Measurements from ENCODE around the gene CLCN6.
A peak's percentile ranks its signal among the peaks of the same experiment; 100 is the strongest.

Gene CLCN6

DNA sequence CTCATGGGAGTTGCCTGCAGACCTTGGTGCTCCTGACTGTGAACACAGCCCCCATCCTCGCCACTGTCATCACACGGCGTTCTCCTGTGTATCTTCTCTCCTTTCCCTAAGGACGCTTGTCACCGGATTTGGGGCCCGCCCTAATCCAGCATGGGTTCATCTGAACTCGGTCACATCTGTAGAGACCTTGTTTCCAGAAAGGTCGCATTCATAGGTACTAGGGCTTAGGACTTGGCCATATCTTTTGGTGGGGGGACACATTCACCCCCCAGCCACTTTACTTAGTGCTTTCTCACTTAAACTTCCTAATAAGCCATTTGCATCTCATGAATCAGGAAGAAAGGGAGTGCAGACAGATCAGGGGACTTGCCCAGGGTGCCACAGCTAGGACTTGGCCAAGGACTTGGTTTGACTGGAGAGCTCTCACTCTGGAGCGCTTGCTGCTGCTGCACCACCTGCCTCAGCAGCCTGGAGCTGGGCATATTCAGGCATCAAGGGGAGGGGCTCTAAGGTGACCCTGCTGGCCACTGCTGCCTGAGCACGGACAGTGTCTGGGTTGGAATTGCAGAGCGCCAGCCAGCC is 31.9 kb downstream of the CLCN6 start:
- H3K9me3 Mint-ChIP-seq = no peaks in the 10 kb centered on the region
- peaks cover 16% of the 10 kb centered on the region for H3K4me1 Mint-ChIP-seq
- H3K4me3 Mint-ChIP-seq = no peak overlapping the region
- no peak for TF ChIP-seq CTCF (IDR thresholded peaks at IDR 0.05; ENCODE audit: unreplicated experiment in 3 of 3)
- peaks cover 61% of the 10 kb centered on the region for H3K36me3 Mint-ChIP-seq (ENCODE audit: low read depth)
- H3K27ac Mint-ChIP-seq = no peak overlapping the region
- no peaks in the 10 kb centered on the region for H3K27me3 Mint-ChIP-seq (ENCODE audit: low read depth)

DNA sequence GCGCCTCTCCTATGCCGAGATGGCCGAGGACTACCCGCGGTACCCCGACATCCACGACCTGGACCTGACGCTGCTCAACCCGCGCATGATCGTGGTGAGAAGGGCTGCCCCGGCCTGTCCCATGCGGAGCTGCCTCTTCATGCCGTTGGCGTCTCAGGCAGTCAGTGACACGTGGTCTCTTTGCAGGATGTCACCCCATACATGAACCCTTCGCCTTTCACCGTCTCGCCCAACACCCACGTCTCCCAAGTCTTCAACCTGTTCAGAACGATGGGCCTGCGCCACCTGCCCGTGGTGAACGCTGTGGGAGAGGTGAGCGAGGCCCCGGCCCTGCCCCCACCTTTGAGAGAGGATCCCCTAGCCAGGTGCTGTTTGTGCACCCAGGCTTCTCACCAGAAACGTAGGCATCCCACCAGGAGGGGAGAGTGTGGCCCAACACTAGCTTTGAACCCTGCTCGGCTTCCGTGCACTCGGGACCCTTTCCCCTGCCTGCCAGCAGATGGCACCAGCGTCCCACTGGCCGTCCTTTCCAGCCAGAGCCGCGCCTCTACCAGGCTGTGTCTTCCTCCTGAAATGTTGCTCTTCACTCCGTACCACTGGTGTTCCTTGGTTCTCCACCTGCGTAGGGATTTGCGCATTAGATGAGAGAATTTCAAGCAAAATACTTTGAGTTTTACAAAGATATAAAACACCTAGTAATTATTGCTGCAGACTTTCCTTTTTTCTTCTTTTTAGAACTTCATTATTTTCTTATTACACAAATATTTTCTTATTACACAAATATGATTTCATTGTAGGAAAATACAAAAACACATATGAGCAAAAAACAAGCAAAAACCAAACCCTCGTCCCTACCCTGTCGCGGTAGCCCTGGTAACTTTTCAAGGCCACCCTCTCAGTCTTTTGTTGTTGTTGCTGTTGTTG is 32.6 kb downstream of the CLCN6 start:
- Mint-ChIP-seq H3K9me3 (no peaks in the 10 kb centered on the region), H3K27ac (no peak overlapping the region), H3K4me3 (no peak overlapping the region), H3K4me1 (peaks cover 16% of the 10 kb centered on the region), H3K27me3 (ENCODE audit: low read depth) (no peaks in the 10 kb centered on the region), H3K36me3 (ENCODE audit: low read depth) (peaks cover 63% of the 10 kb centered on the region)
- peak; percentile 95 to 98 (median 96) for TF ChIP-seq CTCF (IDR thresholded peaks at IDR 0.05; ENCODE audit: unreplicated experiment in 3 of 3)

DNA sequence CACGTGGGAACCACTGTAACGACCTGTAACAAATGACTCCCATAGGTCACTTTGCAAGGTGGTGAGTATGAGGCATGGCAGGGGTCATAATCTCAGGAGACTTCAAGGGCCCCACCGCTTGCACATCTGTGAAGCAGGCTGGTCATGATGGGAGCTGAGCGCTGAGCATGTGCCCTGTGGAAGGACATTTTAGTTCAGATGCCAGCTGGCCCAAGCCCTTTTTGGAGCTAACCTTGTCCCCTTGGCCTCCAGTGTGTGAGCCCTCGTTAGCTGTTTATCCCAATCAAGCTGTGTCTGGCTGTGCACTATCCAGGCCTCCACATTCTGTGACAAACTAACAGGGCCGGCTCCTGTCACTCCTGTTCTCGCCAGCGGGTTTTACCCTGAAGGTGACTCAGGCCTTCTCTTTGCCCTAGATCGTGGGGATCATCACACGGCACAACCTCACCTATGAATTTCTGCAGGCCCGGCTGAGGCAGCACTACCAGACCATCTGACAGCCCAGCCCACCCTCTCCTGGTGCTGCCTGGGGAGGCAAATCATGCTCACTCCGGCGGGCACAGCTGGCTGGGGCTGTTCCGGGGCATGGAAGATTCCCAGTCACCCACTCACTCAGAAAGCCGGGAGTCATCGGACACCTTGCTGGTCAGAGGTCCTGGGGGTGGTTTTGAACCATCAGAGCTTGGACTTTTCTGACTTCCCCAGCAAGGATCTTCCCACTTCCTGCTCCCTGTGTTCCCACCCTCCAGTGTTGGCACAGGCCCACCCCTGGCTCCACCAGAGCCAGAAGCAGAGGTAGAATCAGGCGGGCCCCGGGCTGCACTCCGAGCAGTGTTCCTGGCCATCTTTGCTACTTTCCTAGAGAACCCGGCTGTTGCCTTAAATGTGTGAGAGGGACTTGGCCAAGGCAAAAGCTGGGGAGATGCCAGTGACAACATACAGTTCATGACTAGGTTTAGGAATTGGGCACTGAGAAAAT is 34.0 kb downstream of the CLCN6 start:
- no peaks in the 10 kb centered on the region for H3K27me3 Mint-ChIP-seq (ENCODE audit: low read depth)
- H3K4me1 Mint-ChIP-seq = peaks cover 16% of the 10 kb centered on the region
- no peaks in the 10 kb centered on the region for H3K9me3 Mint-ChIP-seq
- no peak for TF ChIP-seq CTCF (IDR thresholded peaks at IDR 0.05; ENCODE audit: unreplicated experiment in 3 of 3)
- peaks cover 61% of the 10 kb centered on the region for H3K36me3 Mint-ChIP-seq (ENCODE audit: low read depth)
- H3K4me3 Mint-ChIP-seq = no peak overlapping the region
- H3K27ac Mint-ChIP-seq = no peak overlapping the region

- no peak for TF ChIP-seq CTCF (IDR thresholded peaks at IDR 0.05; ENCODE audit: unreplicated experiment in 3 of 3)
- no peaks in the 10 kb centered on the region for H3K27me3 Mint-ChIP-seq (ENCODE audit: low read depth)
- peaks cover 22% of the 10 kb centered on the region for H3K4me1 Mint-ChIP-seq
- peaks cover 62% of the 10 kb centered on the region for H3K36me3 Mint-ChIP-seq (ENCODE audit: low read depth)
- no peaks in the 10 kb centered on the region for H3K9me3 Mint-ChIP-seq
- no peak overlapping the region for H3K4me3 Mint-ChIP-seq
- H3K27ac Mint-ChIP-seq = peak overlapping the region in 2 of 3 experiments; percentile 15 to 27
These were observed 35.5 kb downstream of the CLCN6 start for GRCh38 chr1:11841245-11842153.
